Limb (tissue), 2 donors: ENCODE measurements around the gene QPCTL.
A peak's percentile ranks its signal among the peaks of the same experiment; 100 is the strongest.
"Not testable (repeated sequence)": the region's sequence is repeated elsewhere in the genome, so short reads cannot be mapped to it uniquely, and the experiment has no call there.

ENCODE experiments used
- DNase-seq, 2 donors: peaks; one replicate each; pipeline ENCODE4 v3.0.0-alpha.2; 2016; ENCODE audit errors: extremely low spot score in 2 of 2

Gene QPCTL

GRCh38 chr19:45717131-45717982 lies 24.9 kb downstream of the QPCTL start:
- peak; percentile 98 to 100 for DNase-seq

GRCh38 chr19:45717983-45718650 lies 25.7 kb downstream of the QPCTL start:
- DNase-seq: no peak

GRCh38 chr19:45720065-45720464 lies 27.6 kb downstream of the QPCTL start:
- DNase-seq: not testable (repeated sequence)

- DNase-seq: not testable (repeated sequence)
Measured at GRCh38 chr19:45728683-45729082, 36.2 kb downstream of the QPCTL start.

GRCh38 chr19:45729800-45730290 lies 37.4 kb downstream of the QPCTL start:
- DNase-seq: no peak

- DNase-seq: peak; percentile 97
Measured at GRCh38 chr19:45730368-45731288, 38.2 kb downstream of the QPCTL start, which contains the start of gene FBXO46. TSS of gene FBXO46 (minus strand) at chr19:45730896. CDS start at chr19:45713495, 17,401 bp downstream.

GRCh38 chr19:45733160-45733810 lies 40.8 kb downstream of the QPCTL start, which contains the start of gene MEIOSIN:
TSS of gene MEIOSIN (plus strand) at chr19:45733439. CDS start at chr19:45735377, 1,938 bp downstream.
- DNase-seq: peak in 1 of 2 donors; percentile 27

GRCh38 chr19:45739498-45740439 lies 47.3 kb downstream of the QPCTL start:
- no peak for DNase-seq

GRCh38 chr19:45742969-45743368 lies 50.5 kb downstream of the QPCTL start:
- no peak for DNase-seq

GRCh38 chr19:45745606-45746005 lies 53.1 kb downstream of the QPCTL start:
- no peak for DNase-seq

- DNase-seq: no peak
Measured at GRCh38 chr19:45746866-45747265, 54.4 kb downstream of the QPCTL start.

GRCh38 chr19:45747513-45747912 lies 55.0 kb downstream of the QPCTL start:
- no peak for DNase-seq

- not testable (repeated sequence) for DNase-seq
Measured at GRCh38 chr19:45751483-45751882, 59.0 kb downstream of the QPCTL start.

GRCh38 chr19:45752639-45753038 lies 60.2 kb downstream of the QPCTL start:
- DNase-seq: no peak

GRCh38 chr19:45753548-45753947 lies 61.1 kb downstream of the QPCTL start:
- no peak for DNase-seq
